Limb (tissue), 2 donors: Measurements from ENCODE around the gene KRT79.

ENCODE experiments used
- DNase-seq, 2 donors: peaks; one replicate each; pipeline ENCODE4 v3.0.0-alpha.2; 2016; ENCODE audit errors: extremely low spot score in 2 of 2

KRT79 gene

GRCh38 chr12:52835271-52836041, 1.3 kb upstream of the KRT79 start:
- no peak for DNase-seq

- DNase-seq, result no peak
Observed at GRCh38 chr12:52834727-52835001, 553 bp upstream of the KRT79 start.

DNA sequence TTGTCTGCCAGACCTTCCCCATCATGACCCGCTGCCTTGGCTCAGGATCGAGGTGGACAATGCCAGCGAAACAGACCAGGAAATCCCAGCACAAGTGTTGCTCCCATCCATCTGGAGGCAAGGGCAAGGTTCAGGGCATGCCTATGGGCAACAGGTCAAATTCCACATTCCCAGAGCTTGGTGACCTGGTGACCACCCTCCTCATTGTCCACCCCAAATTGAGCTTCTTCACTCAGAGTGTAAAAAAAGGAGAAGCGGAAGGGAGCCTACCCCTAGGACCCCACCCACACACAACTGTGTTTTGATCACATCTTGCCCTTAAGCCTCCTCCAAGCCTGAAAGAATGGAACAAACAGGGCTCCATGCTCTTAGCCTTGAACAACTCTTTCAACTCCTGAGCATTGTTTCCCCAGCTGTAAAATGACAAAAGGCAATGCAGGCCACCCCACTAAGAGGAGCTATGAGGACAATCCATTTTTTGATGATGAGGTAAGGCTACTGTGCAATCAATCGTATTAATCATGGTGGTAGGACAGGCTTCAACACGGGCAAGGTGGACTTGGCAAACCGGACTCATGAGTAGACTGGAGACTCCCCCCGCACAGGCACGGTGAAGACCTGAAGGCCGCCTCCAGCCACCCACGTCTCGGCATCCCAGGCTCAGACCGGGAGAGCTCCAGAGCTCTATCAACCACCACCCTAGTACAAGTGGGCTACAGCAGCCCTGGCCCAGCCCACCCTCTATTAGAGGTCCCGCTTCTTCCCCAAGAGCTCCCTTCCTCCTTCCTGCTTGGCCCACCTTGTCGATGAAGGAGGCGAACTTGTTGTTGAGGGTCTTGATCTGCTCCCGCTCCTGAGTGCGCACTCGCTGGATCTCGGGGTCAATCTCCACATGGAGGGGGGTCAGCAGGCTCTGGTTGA, 866 bp downstream of the KRT79 start:
- DNase-seq, result no peak

- no peak for DNase-seq
Observed at GRCh38 chr12:52832451-52832850, 1.7 kb downstream of the KRT79 start.

GRCh38 chr12:52831251-52831650, 2.9 kb downstream of the KRT79 start:
- no peak for DNase-seq

GRCh38 chr12:52829986-52830770, 3.9 kb downstream of the KRT79 start:
- DNase-seq, result no peak

DNA sequence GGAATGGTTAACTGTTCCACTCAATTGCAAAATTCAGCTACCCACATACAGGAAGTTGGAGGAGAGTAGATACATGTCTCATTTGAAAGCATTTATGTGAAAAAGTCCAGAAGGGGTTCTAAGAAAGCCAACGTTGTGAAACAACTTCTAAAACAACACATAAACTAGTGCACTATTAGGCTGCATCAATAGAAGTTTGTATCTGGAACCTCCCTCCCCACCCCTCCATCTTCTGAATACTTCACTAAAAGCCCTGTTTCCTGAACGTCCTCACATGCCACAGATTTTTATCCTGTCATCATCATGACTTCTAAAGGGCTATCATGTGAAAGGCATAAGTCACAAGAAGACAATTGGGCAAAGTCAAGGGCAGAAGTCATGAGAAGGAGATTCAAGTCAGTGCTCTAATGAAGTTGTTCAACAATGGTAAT, 5.5 kb downstream of the KRT79 start:
- no peak for DNase-seq

GRCh38 chr12:52828156-52828555, 6.0 kb downstream of the KRT79 start:
- DNase-seq, result no peak

DNA sequence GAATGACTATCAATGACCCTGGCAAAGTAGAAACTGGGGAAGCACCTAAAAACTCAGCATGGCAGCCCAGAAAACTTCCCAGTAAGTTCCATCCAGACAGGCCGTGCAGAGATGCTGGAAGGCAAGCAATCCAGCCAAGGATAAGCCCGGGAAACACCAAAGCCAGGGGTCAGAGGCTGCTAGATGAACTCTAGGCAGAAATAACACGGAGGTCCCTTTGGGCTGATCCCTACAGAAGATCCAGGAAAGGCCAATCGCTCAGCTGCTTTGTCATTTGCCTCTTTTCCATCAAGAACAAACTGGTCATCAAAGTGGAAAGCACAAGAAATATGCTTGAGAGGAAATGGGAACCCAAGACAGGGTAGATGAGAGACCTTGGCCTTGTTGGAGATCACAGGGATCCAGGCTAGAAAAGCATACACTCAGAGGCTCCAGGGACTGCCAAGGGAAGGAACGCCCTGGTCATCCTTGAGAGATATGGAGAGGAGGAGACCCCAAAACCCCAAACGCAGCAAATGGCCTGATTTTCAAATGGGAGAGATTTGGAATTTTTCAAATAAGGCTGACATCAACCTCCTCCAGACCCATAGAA, 6.5 kb downstream of the KRT79 start:
- DNase-seq, result no peak

- DNase-seq, result no peak
Observed at GRCh38 chr12:52826611-52827498, 7.3 kb downstream of the KRT79 start.

DNA sequence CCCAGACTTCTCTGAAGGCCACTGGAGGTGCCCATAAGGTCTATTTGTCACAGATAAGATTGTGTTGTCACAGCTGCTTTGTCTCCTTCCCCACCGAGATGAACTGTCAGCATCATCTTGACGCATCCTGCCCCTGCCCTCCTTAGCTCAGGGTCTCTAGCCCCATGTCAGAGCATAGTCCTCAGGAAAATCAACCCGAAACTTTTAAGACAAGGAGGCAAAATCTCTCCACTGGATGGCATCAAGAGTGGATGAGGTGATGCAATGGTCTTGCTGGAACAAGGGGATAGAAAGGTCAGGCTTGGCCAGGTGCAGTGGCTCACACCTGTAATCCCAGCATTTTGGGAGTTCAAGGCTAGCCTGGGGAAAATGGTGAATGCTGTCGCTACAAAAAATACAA, 8.2 kb downstream of the KRT79 start:
- DNase-seq, result no peak

- DNase-seq, result no peak
Observed at GRCh38 chr12:52824741-52825410, 9.2 kb downstream of the KRT79 start.

- no peak for DNase-seq
Observed at GRCh38 chr12:52823761-52824450, 10.2 kb downstream of the KRT79 start.

- DNase-seq, result no peak
Observed at GRCh38 chr12:52822771-52823510, 11.2 kb downstream of the KRT79 start.

- no peak for DNase-seq
Observed at GRCh38 chr12:52821826-52822660, 12.1 kb downstream of the KRT79 start.

DNA sequence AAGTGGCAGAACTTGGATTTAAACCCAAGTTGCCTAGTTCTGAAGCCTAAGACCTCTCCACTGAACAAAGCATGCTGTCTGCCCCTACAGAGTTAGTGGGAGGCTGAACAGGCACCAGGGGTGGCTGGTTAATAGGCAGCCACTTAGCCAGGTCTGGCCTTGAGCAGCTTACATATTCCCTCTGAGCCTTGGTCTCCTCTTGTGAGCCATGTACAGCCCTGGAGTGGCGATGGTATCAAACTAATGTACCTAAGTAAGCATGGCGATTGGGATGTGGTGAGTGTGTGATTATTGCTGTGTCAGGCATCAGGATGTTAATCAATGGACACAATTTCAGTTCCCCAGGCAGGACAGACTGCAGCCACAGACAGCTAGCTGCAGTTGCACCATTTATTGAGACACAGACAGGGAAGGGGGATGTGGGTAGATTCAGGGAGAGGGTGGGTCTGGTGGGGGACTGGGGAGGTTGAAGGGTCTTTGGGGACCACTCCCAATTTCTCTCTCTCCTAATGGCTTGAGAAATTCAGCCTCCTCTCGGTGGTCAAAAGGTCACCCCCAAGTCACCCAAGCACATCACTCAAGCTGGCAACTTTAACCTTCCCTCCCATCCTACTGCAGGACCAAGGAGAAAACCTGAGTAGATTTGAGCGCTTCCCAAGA, 12.9 kb downstream of the KRT79 start:
- no peak for DNase-seq

DNA sequence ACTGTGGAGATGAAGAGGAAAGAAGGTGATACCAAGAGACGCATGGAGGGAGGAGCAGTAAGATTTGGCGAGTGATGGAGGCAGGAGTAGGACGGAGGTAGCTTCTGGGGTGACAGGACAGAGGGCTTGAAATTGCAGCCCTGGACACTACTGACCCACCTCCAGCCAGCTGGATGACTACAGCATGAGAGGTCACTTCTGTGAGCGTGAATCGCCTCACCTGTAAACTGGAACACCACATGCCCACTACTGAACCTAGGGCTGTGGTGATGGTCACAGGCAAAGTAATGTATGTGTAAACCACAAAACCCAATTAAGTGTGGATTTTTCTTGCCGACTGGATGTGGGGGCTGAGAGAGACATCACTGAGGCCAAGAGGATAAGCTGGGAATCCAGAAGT, 13.6 kb downstream of the KRT79 start:
- no peak for DNase-seq
